Measurements from ENCODE around the gene DNPH1.

The DNPH1 gene

GRCh38 chr6:43261198-43261597 lies 31.9 kb upstream of the DNPH1 start:
- DNase-seq: no peak
- Histone ChIP-seq H3K4me3 (ENCODE audit: low read depth, low read length) (no peak overlapping the region), H3K9me3 (no peaks in the 10 kb centered on the region)

DNA sequence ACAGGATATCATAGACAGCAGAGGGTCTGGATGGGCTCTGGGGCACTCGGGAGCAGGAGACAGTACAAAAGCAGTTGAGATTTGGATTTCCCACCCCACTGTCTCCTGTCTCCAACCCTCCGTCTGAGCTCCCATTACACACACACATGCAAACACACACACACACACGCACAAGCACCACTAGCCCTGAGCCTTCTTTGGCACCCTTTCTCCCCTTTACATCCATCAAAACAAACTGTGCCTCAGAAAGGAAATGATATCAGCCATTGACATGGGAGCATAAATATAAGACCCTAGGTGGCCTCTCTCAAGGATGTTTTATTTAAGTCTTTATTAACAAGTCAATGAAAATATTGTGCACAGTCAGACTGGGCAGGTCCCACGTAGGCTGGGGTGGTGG lies 31.5 kb upstream of the DNPH1 start:
- H3K27me3 ChIP-seq: no peaks in the 10 kb centered on the region
- H3K36me3 ChIP-seq: no peaks in the 10 kb centered on the region
- DNase-seq: no peak
- no peaks in the 10 kb centered on the region for H3K9me3 ChIP-seq
- H3K4me3 ChIP-seq (ENCODE audit: low read depth, low read length): no peak overlapping the region
- TF ChIP-seq CTCF (IDR thresholded peaks at IDR 0.05; ENCODE audit: low read depth, low read length): no peak
- no peaks in the 10 kb centered on the region for H3K4me1 ChIP-seq

More at GRCh38 chr6:43261198-43261597, 31.9 kb upstream of the DNPH1 start:
- H3K27me3 ChIP-seq: no peaks in the 10 kb centered on the region
- TF ChIP-seq CTCF (IDR thresholded peaks at IDR 0.05; ENCODE audit: low read depth, low read length): no peak
- no peaks in the 10 kb centered on the region for H3K4me1 ChIP-seq
- no peaks in the 10 kb centered on the region for H3K36me3 ChIP-seq

- Histone ChIP-seq H3K4me3 (ENCODE audit: low read depth, low read length) (no peak overlapping the region), H3K27me3 (no peaks in the 10 kb centered on the region), H3K9me3 (no peaks in the 10 kb centered on the region), H3K36me3 (no peaks in the 10 kb centered on the region), H3K4me1 (no peaks in the 10 kb centered on the region)
- TF ChIP-seq CTCF (IDR thresholded peaks at IDR 0.05; ENCODE audit: low read depth, low read length): no peak
- no peak for DNase-seq
Observed at GRCh38 chr6:43258807-43259686, 29.8 kb upstream of the DNPH1 start.

GRCh38 chr6:43258180-43258579 lies 28.9 kb upstream of the DNPH1 start:
- Histone ChIP-seq H3K36me3 (no peaks in the 10 kb centered on the region), H3K4me1 (no peaks in the 10 kb centered on the region), H3K9me3 (no peaks in the 10 kb centered on the region), H3K27me3 (no peaks in the 10 kb centered on the region), H3K4me3 (ENCODE audit: low read depth, low read length) (no peak overlapping the region)
- no peak for TF ChIP-seq CTCF (IDR thresholded peaks at IDR 0.05; ENCODE audit: low read depth, low read length)
- no peak for DNase-seq

- no peaks in the 10 kb centered on the region for H3K27me3 ChIP-seq
- TF ChIP-seq CTCF (IDR thresholded peaks at IDR 0.05; ENCODE audit: low read depth, low read length): no peak
- DNase-seq: no peak
- no peaks in the 10 kb centered on the region for H3K4me1 ChIP-seq
- H3K9me3 ChIP-seq: no peaks in the 10 kb centered on the region
- H3K4me3 ChIP-seq (ENCODE audit: low read depth, low read length): no peak overlapping the region
- no peaks in the 10 kb centered on the region for H3K36me3 ChIP-seq
Observed at GRCh38 chr6:43257367-43258145, 28.3 kb upstream of the DNPH1 start.

Measured in BE2C (cell line).